ENCODE results near the gene CDH4. TPM values are rescaled to one million over a fixed set of nuclear protein-coding genes. Genes with fewer than 3 reads are reported as not detected.

The CDH4 gene
- total RNA-seq, 1 experiment from 2014 or later: not detected

GRCh38 chr20:61930776-61931475, 678.9 kb downstream of the CDH4 start:
- CTCF ChIA-PET: no interaction called here
- no TSS peak for BruUV-seq (replicated peaks)
- Histone ChIP-seq H3K4me3 (no peak overlapping the region), H3K4me1 (replicated peaks; ENCODE audit: insufficient read depth) (0 out of 2 replicates have a peak, but pooled peaks cover 2% of the 10 kb centered on the region), H2AFZ (no peak overlapping the region), H3K27me3 (ENCODE audit: insufficient read depth, low read depth) (peaks cover 70% of the 10 kb centered on the region), H3K9me2 (ENCODE audit: insufficient read depth) (no peaks in the 10 kb centered on the region), H3F3A (ENCODE audit: insufficient read depth, low read depth) (no peaks in the 10 kb centered on the region), H3K4me2 (no peak overlapping the region), H3K36me3 (ENCODE audit: low read depth) (no peaks in the 10 kb centered on the region), H3K79me2 (ENCODE audit: low read depth) (no peaks in the 10 kb centered on the region), H3K27ac (no peak overlapping the region), H3K9me3 (ENCODE audit: insufficient read depth, low read depth) (no peaks in the 10 kb centered on the region), H4K20me1 (ENCODE audit: insufficient read depth) (no peaks in the 10 kb centered on the region)
- intact Hi-C loops (cut with micrococcal nuclease; ENCODE audit: unreplicated experiment): no loop called here
- POLR2A ChIA-PET (ENCODE audit: unreplicated experiment): no interaction called here
- no peak for DNase-seq
- TF ChIP-seq, protein P1, sequence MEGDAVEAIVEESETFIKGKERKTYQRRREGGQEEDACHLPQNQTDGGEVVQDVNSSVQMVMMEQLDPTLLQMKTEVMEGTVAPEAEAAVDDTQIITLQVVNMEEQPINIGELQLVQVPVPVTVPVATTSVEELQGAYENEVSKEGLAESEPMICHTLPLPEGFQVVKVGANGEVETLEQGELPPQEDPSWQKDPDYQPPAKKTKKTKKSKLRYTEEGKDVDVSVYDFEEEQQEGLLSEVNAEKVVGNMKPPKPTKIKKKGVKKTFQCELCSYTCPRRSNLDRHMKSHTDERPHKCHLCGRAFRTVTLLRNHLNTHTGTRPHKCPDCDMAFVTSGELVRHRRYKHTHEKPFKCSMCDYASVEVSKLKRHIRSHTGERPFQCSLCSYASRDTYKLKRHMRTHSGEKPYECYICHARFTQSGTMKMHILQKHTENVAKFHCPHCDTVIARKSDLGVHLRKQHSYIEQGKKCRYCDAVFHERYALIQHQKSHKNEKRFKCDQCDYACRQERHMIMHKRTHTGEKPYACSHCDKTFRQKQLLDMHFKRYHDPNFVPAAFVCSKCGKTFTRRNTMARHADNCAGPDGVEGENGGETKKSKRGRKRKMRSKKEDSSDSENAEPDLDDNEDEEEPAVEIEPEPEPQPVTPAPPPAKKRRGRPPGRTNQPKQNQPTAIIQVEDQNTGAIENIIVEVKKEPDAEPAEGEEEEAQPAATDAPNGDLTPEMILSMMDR (conservative IDR thresholded peaks at IDR 0.05): no peak
- TF ChIP-seq EZH2 (IDR thresholded peaks at IDR 0.05; ENCODE audit: low read depth): no peak

DNA sequence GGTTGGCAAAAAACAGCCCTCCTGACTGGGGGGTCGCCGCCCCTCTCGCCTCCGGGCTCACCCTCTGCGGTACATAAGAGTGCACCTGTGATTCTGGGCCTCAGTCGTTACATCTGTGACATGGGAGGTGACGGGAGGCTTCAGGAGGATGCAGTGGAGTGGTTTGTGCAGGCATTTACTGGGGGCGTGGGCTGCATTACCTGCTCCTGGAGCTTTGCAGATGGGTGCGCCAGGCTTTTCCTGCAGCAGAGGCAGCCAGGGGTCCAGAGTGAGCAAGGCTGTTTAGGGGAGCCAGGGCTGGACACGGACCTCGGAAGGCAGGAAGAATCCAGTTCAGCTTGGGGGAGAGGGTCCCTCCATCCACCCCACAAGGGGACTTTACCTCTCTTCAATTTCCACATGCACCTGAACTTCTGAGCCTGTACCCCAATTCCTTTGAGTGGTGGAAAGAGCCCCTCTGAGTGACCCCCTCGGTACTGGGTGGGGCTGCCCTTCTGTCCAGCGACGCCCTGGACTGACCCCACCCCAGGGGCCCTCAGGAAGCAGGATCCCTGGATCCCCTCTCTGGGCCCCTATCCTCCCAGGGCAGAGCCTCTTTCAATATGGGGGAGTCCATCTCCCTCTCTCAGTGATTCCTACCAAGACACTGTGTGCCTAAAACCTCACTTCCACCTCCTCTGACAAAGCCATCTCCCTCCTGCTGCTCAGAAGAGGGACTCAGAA, 679.6 kb downstream of the CDH4 start:
- intact Hi-C loops (cut with micrococcal nuclease; ENCODE audit: unreplicated experiment): no loop called here
- Histone ChIP-seq H3K36me3 (ENCODE audit: low read depth) (no peaks in the 10 kb centered on the region), H2AFZ (no peak overlapping the region), H3F3A (ENCODE audit: insufficient read depth, low read depth) (no peaks in the 10 kb centered on the region), H3K79me2 (ENCODE audit: low read depth) (no peaks in the 10 kb centered on the region), H3K9me2 (ENCODE audit: insufficient read depth) (no peaks in the 10 kb centered on the region), H3K9me3 (ENCODE audit: insufficient read depth, low read depth) (no peaks in the 10 kb centered on the region), H3K4me3 (no peak overlapping the region), H3K4me2 (no peak overlapping the region), H3K27me3 (ENCODE audit: insufficient read depth, low read depth) (peaks cover 73% of the 10 kb centered on the region), H4K20me1 (ENCODE audit: insufficient read depth) (no peaks in the 10 kb centered on the region), H3K27ac (no peak overlapping the region), H3K4me1 (replicated peaks; ENCODE audit: insufficient read depth) (no peaks in the 10 kb centered on the region)
- TF ChIP-seq EZH2 (IDR thresholded peaks at IDR 0.05; ENCODE audit: low read depth): no peak
- TF ChIP-seq, protein P1 (conservative IDR thresholded peaks at IDR 0.05): no peak
- POLR2A ChIA-PET (ENCODE audit: unreplicated experiment): no interaction called here
- BruUV-seq (replicated peaks): no TSS peak
- CTCF ChIA-PET: no interaction called here
- DNase-seq: no peak

DNA sequence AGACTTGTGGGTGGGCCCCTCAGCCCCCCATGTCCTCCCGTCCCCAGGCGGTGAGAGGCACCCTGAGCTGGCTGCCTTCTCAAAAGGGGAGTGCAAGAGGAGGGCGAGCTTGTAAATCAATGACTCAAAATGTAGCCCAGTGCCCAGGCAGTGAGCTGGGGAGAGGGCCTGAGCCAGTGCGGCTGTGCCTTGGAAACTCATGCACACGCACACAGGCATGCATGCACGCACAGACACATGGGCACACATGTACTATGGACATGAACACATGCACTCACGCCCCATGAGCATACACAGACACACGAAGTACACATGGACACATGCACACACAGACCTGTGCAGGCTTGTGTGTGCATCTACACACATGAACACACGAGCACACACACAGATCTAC, 680.1 kb downstream of the CDH4 start:
- Histone ChIP-seq H3K27ac (no peak overlapping the region), H4K20me1 (ENCODE audit: insufficient read depth) (0 out of 2 replicates have a peak, but pooled peaks cover under 1% of the 10 kb centered on the region), H3K9me2 (ENCODE audit: insufficient read depth) (no peaks in the 10 kb centered on the region), H3K79me2 (ENCODE audit: low read depth) (no peaks in the 10 kb centered on the region), H3K4me1 (replicated peaks; ENCODE audit: insufficient read depth) (no peaks in the 10 kb centered on the region), H2AFZ (no peak overlapping the region), H3F3A (ENCODE audit: insufficient read depth, low read depth) (no peaks in the 10 kb centered on the region), H3K4me2 (no peak overlapping the region), H3K4me3 (no peak overlapping the region), H3K9me3 (ENCODE audit: insufficient read depth, low read depth) (no peaks in the 10 kb centered on the region), H3K27me3 (ENCODE audit: insufficient read depth, low read depth) (peaks cover 78% of the 10 kb centered on the region), H3K36me3 (ENCODE audit: low read depth) (no peaks in the 10 kb centered on the region)
- BruUV-seq (replicated peaks): no TSS peak
- CTCF ChIA-PET: no interaction called here
- no peak for DNase-seq
- no peak for TF ChIP-seq EZH2 (IDR thresholded peaks at IDR 0.05; ENCODE audit: low read depth)
- TF ChIP-seq, protein P1 (conservative IDR thresholded peaks at IDR 0.05): no peak
- intact Hi-C loops (cut with micrococcal nuclease; ENCODE audit: unreplicated experiment): no loop called here
- POLR2A ChIA-PET (ENCODE audit: unreplicated experiment): no interaction called here
